Mesendoderm (in vitro differentiated cells): ENCODE data around the gene PSMF1.

Experiments
- DNase-seq: peaks from one replicate; pipeline ENCODE4 v3.0.0; 2013
- H2AK5ac ChIP-seq: 2 replicates; pipeline ENCODE4 v1.6.1; 2013; ENCODE audit warnings: low read length, inconsistent platforms
- H2BK120ac ChIP-seq: 2 replicates; pipeline ENCODE4 v1.6.1; 2013; ENCODE audit warnings: low read depth, mild to moderate bottlenecking, low read length, moderate library complexity, mixed read lengths
- H2BK15ac ChIP-seq: replicated peaks from 2 replicates; pipeline ENCODE4 v1.6.1; 2013; ENCODE audit warnings: low read depth, mild to moderate bottlenecking, moderate library complexity
- H2BK5ac ChIP-seq: 2 replicates; pipeline ENCODE4 v1.6.1; 2013; ENCODE audit warnings: low read length, inconsistent platforms
- H3K18ac ChIP-seq: 2 replicates; pipeline ENCODE4 v1.6.1; 2013; ENCODE audit warnings: mild to moderate bottlenecking, low read length, mixed read lengths
- H3K23ac ChIP-seq: one replicate; pipeline ENCODE4 v1.6.1; 2013; ENCODE audit warnings: low read length
- H3K27ac ChIP-seq: 2 replicates; pipeline ENCODE4 v1.5.1; 2013; ENCODE audit warnings: low read depth, mild to moderate bottlenecking, inconsistent platforms, low read length, moderate library complexity
- H3K27me3 ChIP-seq: 2 replicates; pipeline ENCODE4 v1.6.1; 2013; ENCODE audit warnings: low read length, control low read depth, mild to moderate bottlenecking, inconsistent platforms; ENCODE audit not compliant: insufficient read depth, poor library complexity
- H3K36me3 ChIP-seq: 2 replicates; pipeline ENCODE4 v1.6.1; 2013; ENCODE audit warnings: low read length, inconsistent platforms; ENCODE audit not compliant: control insufficient read depth, insufficient read depth
- H3K4ac ChIP-seq: one replicate; pipeline ENCODE4 v1.6.1; 2013; ENCODE audit warnings: low read depth, mild to moderate bottlenecking, low read length, moderate library complexity
- H3K4me1 ChIP-seq: 2 replicates; pipeline ENCODE4 v1.6.1; 2013; ENCODE audit warnings: low read depth, low read length, inconsistent platforms; ENCODE audit not compliant: control insufficient read depth
- H3K4me2 ChIP-seq: 2 replicates; pipeline ENCODE4 v1.6.1; 2013; ENCODE audit warnings: low read length
- H3K4me3 ChIP-seq: 2 replicates; pipeline ENCODE4 v1.5.1; 2013; ENCODE audit warnings: mild to moderate bottlenecking, low read length
- H3K56ac ChIP-seq: one replicate; pipeline ENCODE4 v1.6.1; 2013; ENCODE audit warnings: low read length
- H3K79me1 ChIP-seq: 2 replicates; pipeline ENCODE4 v1.6.1; 2013; ENCODE audit warnings: low read length, inconsistent platforms
- H3K79me2 ChIP-seq: 2 replicates; pipeline ENCODE4 v1.6.1; 2013; ENCODE audit warnings: mild to moderate bottlenecking, low read length; ENCODE audit not compliant: control insufficient read depth, insufficient read depth
- H3K9ac ChIP-seq: 2 replicates; pipeline ENCODE4 v1.6.1; 2013; ENCODE audit warnings: low read length, inconsistent platforms
- H4K5ac ChIP-seq: one replicate; pipeline ENCODE4 v1.6.1; 2013; ENCODE audit warnings: low read length
- H4K8ac ChIP-seq: one replicate; pipeline ENCODE4 v1.6.1; 2013; ENCODE audit warnings: low read depth, mild to moderate bottlenecking, control low read depth, low read length, moderate library complexity
- WGBS: extraction: QIAGEN DNeasy Blood & Tissue Kit; methylation state at CpG from one replicate; pipeline ENCODE4 v1.1.7; 2013; ENCODE audit warnings: low lambda C conversion rate, missing lambda C conversion rate; ENCODE audit not compliant: insufficient coverage; ENCODE audit errors: extremely low coverage; 5-methylcytosine and 5-hydroxymethylcytosine counted together

The PSMF1 gene

DNA sequence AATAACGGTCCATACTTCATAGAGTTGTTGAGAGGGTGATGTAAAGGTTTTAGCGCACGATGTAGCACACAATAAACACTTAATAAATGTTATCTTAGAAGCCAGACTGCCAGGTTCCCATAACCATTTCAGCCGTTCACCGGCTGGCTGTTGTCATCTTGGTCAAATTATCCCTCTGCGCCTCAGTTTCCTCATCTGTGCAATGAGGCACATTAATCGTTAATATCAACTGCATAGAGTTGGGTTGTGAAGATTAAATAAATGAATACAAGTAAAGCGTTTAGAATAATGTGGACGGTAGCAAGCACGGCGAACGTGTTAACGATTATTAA lies 432 bp upstream of the PSMF1 start:
- Histone ChIP-seq H4K5ac (peak overlapping the region; percentile 26), H4K8ac (no peak overlapping the region), H2AK5ac (no peak overlapping the region), H3K27me3 (no peaks in the 10 kb centered on the region), H3K36me3 (no peaks in the 10 kb centered on the region), H3K27ac (no peak overlapping the region), H2BK15ac (peak overlapping the region; percentile 46), H2BK120ac (no peak overlapping the region), H2BK5ac (peak overlapping the region; percentile 50), H3K4me2 (peak overlapping the region; percentile 64), H3K9ac (peak overlapping the region; percentile 73), H3K4ac (peak overlapping the region; percentile 39), H3K18ac (peak overlapping the region; percentile 32), H3K79me1 (peaks cover 23% of the 10 kb centered on the region), H3K56ac (peak overlapping the region; percentile 85), H3K4me3 (peak overlapping the region; percentile 33), H3K23ac (no peak overlapping the region), H3K79me2 (peaks cover 40% of the 10 kb centered on the region), H3K4me1 (no peaks in the 10 kb centered on the region)
- DNase-seq: no peak
- no CpG with 5 or more reads among the region's 13 CpGs for WGBS

GRCh38 chr20:1119128-1119505 lies 715 bp downstream of the PSMF1 start:
- Histone ChIP-seq H4K8ac (no peak overlapping the region), H4K5ac (no peak overlapping the region), H3K27ac (no peak overlapping the region), H3K56ac (peak overlapping the region; percentile 99), H2AK5ac (peak overlapping the region; percentile 75), H3K23ac (no peak overlapping the region), H3K79me2 (peaks cover 43% of the 10 kb centered on the region), H3K4me2 (peak overlapping the region; percentile 91), H3K27me3 (no peaks in the 10 kb centered on the region), H3K36me3 (no peaks in the 10 kb centered on the region), H3K9ac (peak overlapping the region; percentile 88), H3K18ac (no peak overlapping the region), H3K4me1 (no peaks in the 10 kb centered on the region), H3K79me1 (peaks cover 23% of the 10 kb centered on the region), H2BK5ac (no peak overlapping the region), H2BK15ac (no peak overlapping the region), H3K4ac (no peak overlapping the region), H3K4me3 (peak overlapping the region; percentile 88), H2BK120ac (no peak overlapping the region)
- no CpG with 5 or more reads among the region's 8 CpGs for WGBS
- DNase-seq: no peak

DNA sequence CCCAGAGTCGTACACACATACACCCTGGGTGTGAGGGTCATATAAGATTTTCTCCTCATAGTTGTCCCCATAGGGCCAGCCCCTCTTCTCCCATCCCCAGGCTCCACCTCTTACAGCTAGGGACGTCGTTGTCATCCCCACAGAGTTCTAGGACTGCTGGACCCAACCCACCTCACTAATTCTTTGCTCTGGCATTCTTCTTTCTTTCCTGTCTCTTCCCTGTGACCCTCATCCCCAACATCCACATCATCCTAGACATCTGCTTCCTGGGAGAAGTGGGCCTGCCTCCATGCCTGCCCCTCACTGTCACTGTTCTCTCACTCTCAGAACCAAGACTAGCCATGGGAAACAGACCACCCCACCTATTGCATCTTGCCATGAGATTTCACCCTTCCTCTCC lies 1.1 kb downstream of the PSMF1 start:
- no CpG with 5 or more reads among the region's 3 CpGs for WGBS
- peak overlapping the region; percentile 91 for H3K4me2 ChIP-seq
- H3K4me1 ChIP-seq: no peaks in the 10 kb centered on the region
- no peaks in the 10 kb centered on the region for H3K27me3 ChIP-seq
- no peak overlapping the region for H3K23ac ChIP-seq
- H2BK120ac ChIP-seq: no peak overlapping the region
- no peak overlapping the region for H2BK5ac ChIP-seq
- H4K5ac ChIP-seq: no peak overlapping the region
- no peak overlapping the region for H3K27ac ChIP-seq
- H3K56ac ChIP-seq: peak overlapping the region; percentile 99
- H3K36me3 ChIP-seq: no peaks in the 10 kb centered on the region
- H2BK15ac ChIP-seq: no peak overlapping the region
- H3K4ac ChIP-seq: no peak overlapping the region
- H3K79me1 ChIP-seq: peaks cover 23% of the 10 kb centered on the region
- H3K79me2 ChIP-seq: peaks cover 43% of the 10 kb centered on the region
- no peak overlapping the region for H3K4me3 ChIP-seq
- H3K18ac ChIP-seq: no peak overlapping the region
- no peak overlapping the region for H2AK5ac ChIP-seq
- H3K9ac ChIP-seq: peak overlapping the region; percentile 88
- H4K8ac ChIP-seq: no peak overlapping the region
- no peak for DNase-seq

- no peak for DNase-seq
- Histone ChIP-seq H3K18ac (no peak overlapping the region), H2BK120ac (no peak overlapping the region), H4K5ac (no peak overlapping the region), H3K23ac (no peak overlapping the region), H3K27me3 (no peaks in the 10 kb centered on the region), H3K36me3 (no peaks in the 10 kb centered on the region), H3K4me3 (no peak overlapping the region), H4K8ac (no peak overlapping the region), H3K79me1 (peaks cover 29% of the 10 kb centered on the region), H3K4me1 (no peaks in the 10 kb centered on the region), H2AK5ac (no peak overlapping the region), H3K79me2 (peaks cover 43% of the 10 kb centered on the region), H3K4me2 (no peak overlapping the region), H2BK5ac (no peak overlapping the region), H3K9ac (no peak overlapping the region), H2BK15ac (no peak overlapping the region), H3K27ac (no peak overlapping the region), H3K4ac (no peak overlapping the region), H3K56ac (no peak overlapping the region)
- no CpG with 5 or more reads among the region's 1 CpG for WGBS
Observed at GRCh38 chr20:1121429-1121828, 3.0 kb downstream of the PSMF1 start.

GRCh38 chr20:1122388-1123315 lies 4.2 kb downstream of the PSMF1 start:
- Histone ChIP-seq H3K79me2 (peaks cover 43% of the 10 kb centered on the region), H2BK5ac (no peak overlapping the region), H3K4me3 (no peak overlapping the region), H3K27ac (no peak overlapping the region), H3K4me2 (no peak overlapping the region), H4K8ac (no peak overlapping the region), H3K23ac (no peak overlapping the region), H3K9ac (no peak overlapping the region), H3K36me3 (peaks cover 2% of the 10 kb centered on the region), H4K5ac (no peak overlapping the region), H2BK120ac (no peak overlapping the region), H2AK5ac (no peak overlapping the region), H3K27me3 (no peaks in the 10 kb centered on the region), H3K4me1 (no peaks in the 10 kb centered on the region), H3K4ac (no peak overlapping the region), H3K56ac (no peak overlapping the region), H2BK15ac (no peak overlapping the region), H3K79me1 (peaks cover 29% of the 10 kb centered on the region), H3K18ac (no peak overlapping the region)
- no peak for DNase-seq
- no CpG with 5 or more reads among the region's 12 CpGs for WGBS
